HG02938 (cell line): Measurements from ENCODE around the gene SNTG2.
"Not testable (repeated sequence)": the region's sequence is repeated elsewhere in the genome, so short reads cannot be mapped to it uniquely, and the experiment has no call there.

ENCODE experiments used
- ATAC-seq: cut with Tn5 transposase; IDR thresholded peaks from one replicate; pipeline ENCODE4 v1.9.1; 2021; ENCODE audit warnings: mild to moderate bottlenecking, moderate library complexity; ENCODE audit not compliant: unreplicated experiment

SNTG2 gene

DNA sequence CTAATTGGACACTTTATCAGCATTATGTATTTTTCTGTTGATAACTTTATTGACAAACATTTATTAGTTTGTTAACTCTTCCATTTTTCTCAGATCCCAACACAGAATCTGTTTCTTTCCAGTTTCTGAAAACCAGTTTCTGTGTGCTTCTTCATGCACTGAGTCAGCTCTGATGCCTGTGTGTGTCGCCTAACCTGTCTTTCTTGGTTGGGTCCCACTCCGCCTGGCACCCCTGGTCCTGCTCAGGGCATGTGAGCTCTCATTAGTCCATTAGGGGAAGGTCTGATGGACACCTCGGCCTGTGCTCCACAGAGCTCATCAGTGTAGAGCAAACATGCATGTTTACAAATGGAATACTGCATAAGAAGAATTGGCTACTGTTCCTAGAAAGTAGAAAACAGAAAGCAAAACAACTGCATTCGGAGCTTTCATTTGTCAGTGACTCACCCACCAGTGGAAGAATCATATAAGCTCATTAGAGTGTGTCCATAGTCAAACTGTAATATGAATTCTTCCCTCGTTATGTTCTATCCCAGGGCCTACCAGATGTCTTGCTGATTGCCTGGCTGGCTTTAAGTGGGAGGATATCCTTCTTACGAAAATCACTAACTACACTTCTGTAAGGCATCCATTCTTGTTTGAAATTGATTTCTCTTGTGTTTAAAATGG, 137.7 kb downstream of the SNTG2 start:
- no peak for ATAC-seq

DNA sequence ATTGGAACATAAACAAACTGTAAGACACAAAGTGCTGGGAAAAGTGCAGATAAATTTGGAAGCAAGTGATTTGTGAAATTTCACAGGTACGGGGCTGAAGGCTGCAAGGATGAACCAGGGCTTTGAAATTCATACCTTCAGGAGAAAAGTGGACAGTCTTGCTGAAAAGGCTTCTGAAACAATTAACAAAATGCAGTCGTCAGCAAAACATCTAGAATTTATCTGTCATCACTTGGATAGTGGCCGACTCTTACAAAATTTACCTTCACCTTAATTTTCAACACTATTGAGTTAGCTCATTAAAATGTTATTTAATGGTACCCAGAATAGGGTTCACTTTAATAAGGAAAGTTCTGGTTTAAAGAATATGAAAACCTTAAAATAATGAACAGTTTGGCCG, 138.3 kb downstream of the SNTG2 start:
- ATAC-seq = no peak

DNA sequence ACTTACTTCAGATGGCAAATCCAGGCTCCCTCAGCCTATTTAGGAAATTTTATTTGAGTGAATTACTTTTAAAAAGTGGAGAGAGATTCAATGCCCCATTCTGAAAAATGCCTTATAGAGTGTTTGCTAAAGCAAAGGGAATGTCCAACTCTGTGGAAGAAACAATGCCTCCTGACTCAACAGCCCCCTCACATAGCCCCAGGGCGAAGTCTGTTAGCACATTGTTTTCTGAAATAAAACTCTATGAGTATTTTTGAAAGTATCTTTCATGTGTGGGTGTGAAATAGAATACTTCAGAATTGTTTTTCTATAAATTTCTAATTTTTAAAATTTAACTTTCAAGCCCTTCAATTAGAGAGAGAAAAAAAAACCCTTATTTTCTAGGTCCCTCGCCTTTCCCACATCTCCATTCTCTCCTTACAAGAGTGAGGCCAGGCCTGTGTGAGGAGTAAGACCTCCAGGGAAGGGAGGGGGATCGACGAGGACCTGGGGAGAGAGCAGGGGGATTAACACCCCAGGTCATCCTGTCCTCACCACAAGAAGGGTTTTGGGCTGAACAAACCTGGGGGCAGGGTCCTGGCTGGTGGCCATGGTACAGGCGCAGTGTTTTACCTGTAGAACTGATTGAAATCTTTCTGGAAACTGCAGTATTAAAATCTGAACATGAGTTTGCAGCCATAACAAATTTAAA, 141.4 kb downstream of the SNTG2 start:
- ATAC-seq = no peak

DNA sequence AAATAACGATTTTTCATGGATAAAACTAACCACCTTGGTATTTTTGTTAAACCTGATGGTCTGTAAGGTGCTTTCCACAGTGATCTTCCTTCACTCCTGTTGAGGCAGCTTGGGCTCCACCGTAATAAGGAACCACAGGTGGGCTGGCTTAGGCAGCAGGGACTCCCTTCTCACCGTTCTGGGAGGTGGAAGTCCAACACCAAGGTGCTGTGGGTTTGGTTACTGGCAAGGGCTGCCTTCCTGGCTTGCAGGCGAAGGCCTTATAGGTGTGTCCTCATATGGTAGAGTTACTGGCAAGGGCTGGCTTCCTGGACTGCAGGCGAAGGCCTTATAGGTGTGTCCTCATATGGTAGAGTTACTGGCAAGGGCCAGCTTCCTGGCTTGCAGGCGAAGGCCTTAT, 143.0 kb downstream of the SNTG2 start:
- not testable (repeated sequence) for ATAC-seq

DNA sequence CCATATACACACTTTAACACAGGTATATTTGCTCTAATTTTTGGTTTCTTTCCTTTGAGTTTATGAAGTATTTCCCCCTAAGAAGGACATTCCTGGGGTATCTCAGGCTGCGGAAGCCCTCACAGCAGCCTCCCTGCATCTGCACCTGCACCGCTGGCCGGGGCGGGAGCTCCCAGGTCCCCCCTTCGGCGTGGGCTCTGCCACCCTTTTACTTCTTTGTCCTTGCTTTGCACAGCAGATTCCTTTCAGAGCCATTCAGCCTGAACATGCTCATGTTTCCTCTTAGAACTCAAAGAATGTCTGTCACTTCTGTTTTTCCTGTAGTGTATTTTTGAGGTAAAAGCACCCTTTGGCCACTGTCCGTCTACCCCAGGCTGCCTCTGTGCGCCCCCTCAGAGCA, 146.5 kb downstream of the SNTG2 start:
- no peak for ATAC-seq

DNA sequence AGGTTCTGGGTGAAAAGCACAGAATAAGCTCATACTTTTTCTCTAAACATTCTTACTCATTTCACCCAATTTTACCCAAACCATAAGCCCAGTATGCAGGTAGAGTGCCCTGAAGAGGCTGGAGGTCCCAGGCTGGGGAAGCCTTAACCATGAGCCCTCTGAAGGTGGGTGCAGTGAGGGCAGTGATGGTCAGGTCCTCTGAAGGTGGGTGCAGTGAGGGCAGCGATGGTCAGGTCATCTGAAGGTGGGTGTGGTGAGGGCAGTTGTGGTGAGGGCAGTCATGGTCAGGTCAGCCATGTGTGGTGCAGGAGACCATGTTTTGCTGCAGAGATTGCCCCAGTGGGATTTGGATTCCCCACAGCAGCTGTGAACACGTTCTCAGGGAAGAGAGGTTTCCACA, 148.8 kb downstream of the SNTG2 start:
- ATAC-seq = no peak

DNA sequence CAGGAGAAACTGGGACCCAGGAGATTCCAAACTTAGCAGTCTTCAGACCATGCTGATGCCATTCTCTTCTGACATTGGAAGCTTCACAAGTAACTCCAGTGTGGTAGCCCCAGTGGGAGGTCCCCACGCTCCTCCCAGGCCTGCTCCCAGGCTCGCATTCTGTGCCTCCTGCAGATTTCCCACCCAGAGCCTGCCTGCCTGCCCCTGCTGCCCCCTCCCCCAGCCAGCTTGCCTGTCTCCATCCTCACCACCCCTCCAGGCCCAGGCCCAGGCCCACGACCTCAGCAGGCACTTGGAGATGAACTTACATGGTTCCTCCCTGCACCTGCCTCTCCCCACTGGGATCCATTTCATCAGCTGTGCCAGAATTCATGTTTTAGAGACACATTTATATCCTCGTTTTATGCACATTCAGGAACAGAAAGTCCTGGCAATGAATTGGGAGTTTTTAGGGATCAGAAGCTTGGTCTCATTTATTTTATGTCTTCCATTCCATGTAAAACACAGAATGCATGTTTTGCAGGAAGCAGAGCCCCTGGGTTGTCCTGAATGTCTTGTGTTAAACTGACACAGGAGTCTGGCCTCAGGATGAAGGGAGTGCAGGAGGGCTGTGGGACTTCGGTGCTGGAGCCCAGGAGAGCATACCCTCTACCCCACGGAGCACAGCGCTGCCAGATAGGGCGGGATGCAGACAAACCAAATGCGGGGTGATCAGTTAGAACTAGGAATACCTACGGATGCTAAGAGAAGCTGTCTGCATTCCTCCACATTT, 150.5 kb downstream of the SNTG2 start:
- no peak for ATAC-seq

DNA sequence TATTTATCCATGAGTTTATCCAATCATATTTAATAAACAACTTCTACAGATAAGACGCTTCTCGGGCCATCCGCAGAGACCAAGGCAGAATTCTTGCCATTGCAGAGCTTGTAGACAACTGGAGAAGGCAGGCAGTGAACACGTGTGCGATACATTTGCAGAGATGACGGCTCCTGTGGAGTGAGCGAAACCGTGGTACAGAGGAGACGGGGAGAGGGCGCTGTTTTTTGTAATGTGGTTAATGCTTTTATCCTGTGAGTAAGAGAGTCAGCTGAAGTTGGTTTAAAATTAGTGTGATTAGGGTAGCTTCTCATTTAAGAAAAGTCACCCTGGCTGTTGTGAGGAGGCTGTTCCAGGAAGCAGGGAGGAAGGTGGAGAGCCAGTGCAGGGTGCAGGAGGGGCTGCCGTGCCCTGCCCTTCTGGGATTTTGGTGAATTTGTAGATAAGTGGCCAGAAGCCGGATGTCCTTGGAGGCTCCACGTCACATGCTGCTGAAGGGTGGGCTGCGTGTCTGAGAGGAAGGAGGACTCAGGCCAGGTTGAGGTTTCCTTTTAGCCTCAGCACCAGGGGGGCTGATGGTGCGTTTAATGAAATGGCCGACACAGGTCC, 151.4 kb downstream of the SNTG2 start:
- no peak for ATAC-seq

DNA sequence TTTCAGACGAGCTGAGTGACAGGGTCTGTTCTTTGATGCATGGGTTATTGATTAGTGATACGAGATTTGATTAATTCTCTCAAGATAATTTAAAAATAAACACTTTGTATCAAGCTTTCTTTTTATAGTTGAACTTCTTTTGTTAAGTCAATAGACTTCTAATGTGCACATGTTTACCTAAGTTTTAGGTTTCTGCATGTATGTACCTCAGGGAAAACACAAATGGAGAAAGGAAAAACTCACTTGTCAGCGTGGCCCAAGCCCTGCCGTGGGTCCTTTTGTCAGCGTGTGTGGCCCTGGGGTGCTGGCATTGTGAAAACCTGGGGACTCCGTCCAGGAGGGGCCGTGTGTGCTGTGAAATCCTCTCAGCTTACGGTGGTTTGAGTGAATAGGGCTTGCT, 153.7 kb downstream of the SNTG2 start:
- ATAC-seq = no peak

DNA sequence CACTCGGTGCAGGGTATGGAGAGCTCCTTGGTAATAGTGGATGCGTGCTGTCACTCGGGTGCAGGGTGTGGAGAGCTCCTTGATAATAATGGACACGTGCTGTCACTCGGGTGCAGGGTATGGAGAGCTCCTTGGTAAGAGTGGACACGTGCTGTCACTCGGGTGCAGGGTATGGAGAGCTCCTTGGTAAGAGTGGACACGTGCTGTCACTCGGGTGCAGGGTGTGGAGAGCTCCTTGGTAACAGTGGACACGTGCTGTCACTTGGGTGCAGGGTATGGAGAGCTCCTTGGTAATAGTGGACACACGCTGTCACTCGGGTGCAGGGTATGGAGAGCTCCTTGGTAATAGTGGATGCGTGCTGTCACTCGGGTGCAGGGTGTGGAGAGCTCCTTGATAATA, 155.7 kb downstream of the SNTG2 start:
- not testable (repeated sequence) for ATAC-seq

DNA sequence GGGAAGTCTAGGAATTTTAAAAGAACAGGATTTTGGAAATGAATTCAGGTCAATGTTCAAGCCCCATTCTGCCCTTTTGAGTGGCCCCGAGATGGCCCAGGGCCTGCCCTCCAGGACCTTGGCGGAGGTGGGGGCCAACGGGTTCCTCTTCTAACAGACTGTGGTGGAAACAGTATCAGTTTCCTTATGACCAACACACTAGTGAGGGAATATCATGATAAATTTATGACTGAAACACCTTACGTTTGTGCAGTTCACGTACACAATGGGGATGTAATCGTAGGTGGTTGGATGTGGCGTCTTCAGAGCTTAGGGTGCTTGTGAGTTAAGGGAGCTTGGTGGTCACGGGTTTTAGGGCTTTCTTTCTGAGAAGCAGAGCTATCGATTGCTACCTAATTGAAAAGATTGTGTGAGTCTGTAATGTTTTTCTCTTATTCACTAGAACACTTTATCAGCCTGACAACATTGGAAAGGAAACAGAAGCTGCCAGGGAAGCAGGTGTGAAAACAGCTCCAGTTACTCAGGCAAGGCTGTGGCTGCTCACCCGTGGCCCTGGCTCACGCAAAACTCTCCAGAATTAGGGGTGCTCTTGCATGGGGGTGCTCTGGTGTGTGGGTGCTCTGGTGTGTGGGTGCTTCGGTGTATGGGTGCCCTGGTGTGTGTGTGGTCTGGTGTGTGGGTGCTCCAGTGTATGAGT, 165.3 kb downstream of the SNTG2 start:
- no peak for ATAC-seq

DNA sequence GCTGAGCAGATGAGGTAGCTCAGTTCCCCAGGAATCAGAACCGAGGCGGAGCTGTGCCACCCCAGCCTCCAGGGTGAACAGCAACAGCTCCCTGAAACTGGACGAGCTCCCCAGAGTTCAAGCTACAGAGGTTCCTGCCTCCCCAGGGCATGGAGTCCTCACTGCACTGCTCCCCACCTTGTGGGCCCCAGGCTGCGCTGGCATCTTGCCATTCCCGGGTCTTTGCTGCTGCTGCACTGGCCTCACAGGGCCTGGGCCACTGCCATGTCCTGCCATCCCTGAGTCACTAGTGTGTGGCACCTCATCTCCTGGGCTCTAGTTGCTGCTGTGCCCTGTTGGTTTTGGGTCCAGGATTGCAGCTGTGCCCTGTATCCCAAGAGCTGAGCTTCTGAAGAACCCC, 166.9 kb downstream of the SNTG2 start:
- no peak for ATAC-seq

DNA sequence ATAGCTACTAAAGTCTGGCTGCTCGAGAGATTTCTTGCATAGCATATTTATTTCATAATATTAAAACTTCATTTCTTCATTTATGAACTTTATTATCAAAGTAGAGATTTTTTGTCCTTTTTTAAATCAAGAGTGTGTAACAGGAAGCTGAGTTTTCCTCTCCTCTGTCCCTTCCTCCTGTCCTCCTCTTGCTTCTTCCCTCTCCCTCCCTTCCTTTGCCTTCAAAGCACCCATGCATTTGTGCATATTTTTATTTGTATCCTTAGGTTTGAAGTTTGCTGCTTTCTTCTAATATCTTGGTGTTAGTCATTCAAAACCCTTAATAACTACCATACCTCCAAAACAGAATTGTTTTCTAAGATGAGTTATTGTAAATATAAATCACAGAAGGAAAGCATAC, 174.6 kb downstream of the SNTG2 start:
- ATAC-seq = no peak

DNA sequence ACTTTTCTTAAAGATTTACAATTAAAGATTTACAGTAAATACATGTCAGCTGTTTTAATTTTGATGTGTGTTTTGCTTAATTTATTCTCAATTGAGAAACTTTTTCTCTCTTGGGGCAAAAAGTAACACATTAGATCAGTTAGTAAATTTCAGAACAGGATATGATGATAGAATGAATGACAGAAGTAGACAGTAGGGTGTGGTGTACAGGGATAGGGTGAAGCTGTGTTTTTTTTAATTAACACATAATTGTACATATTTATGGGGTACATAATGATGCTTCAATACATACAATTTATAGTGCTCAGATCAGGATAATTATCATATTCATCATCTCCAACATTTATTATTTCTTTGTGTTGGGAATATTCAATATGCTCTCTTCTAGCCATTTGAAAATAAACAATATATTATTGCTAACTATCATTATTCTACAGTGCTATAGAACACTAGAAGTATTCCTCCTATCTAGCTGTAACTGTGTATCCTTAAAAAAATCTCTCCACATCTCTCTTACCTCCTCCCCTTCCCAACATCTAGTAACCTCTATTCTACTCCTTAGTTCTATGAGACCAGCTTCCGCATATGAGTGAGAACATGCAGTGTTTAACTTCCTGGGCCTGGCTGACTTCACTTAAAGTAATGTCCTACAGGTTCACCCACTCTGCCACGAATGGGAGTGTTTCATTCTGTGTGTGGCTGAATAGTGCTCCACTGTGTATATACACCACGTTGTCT, 175.2 kb downstream of the SNTG2 start:
- no peak for ATAC-seq

DNA sequence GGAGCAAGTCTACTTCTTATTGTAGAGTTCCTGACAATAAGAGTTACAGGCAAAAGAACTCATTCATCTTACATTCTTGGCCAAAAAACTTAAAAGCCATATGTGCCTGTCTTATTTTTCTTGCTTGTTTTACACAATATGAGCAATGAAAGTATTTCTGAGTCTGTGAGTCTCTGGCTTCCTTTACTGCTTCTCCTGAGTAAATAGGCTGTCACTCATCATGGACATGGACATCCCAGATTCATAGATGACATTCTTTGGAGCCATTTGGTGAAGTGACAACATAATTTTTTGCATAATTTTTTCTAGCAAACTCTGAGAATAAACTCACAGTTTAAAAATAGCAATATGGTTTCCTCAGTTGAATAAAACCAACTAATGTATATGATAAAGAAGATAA, 179.3 kb downstream of the SNTG2 start:
- no peak for ATAC-seq

DNA sequence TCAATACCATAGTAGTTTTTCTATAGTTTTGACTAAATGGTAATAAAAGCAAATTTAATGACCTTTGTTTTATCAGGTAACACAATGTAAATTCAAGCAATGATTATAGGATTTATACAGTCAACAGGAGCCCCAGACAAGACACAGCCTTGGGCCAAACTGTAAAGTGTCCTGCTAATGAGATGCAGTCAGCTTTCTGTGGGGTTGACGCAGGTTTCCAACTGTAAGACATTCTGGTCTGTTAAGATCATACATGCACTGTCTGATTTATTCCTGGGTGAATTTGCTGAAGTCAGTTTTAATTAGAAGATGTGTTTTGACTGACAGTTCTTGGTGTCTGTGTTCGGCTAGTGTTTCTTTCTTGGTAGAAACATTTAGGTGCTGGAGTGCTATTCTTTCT, 180.3 kb downstream of the SNTG2 start:
- no peak for ATAC-seq

DNA sequence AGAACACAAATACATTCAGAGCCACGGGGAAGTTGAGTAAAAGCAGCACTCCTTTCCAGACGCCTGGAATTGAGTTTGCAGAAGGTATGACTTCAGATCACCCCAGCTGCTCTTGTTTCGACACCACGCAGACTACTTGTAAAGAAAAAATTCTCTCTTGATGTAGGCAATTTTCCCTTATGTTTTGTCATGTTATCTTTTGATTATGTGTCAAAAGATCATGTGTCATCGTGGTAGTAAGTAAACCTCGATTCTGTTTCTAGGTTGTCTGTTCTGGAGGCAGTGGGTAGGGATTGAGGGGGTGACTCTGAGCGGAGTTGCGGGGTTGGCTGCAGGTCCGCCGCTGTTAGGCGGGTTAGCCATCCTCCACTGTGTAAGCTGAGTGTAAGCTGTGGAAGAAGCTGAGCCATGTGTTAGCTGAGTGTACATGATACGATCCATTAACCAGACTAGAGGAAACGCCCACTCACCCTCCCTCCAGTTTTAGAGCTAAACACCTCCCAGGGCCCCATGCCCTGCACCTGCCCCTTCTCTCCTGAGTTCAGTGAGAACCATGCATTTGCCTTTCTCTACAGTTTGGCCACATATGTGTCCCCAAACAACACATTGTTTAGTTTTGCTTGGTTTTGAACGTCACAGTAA, 181.8 kb downstream of the SNTG2 start:
- no peak for ATAC-seq

DNA sequence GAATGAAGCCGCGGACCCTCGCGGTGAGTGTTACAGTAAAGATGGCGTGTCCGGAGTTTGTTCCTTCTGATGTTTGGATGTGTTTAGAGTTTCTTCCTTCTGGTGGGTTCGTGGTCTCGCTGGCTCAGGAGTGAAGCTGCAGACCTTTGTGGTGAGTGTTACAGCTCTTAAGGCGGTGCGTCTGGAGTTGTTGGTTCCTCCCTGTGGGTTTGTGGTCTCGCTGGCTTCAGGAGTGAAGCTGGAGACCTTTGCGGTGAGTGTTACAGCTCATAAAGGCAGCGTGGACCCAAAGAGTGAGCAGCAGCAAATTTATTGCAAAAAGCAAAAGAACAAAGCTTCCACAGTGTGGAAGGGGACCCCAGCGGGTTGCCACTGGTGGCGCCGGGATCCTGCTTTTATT, 183.2 kb downstream of the SNTG2 start:
- not testable (repeated sequence) for ATAC-seq

DNA sequence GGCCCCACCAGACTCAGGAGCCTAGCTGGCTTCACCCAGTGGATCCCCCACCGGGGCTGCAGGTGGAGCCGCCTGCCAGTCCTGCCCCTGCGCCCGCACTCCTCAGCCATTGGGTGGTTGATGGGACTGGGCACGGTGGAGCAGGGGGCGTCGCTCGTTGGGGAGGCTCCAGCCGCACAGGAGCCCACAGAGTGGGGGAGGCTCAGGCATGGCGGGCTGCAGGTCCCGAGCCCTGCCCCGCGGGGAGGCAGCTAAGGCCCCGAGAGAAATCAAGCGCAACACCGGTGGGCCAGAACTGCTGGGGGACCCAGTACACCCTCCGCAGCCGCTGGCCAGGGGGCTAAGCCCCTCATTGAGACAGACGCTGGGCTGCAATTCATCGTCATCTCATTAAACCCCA, 184.0 kb downstream of the SNTG2 start:
- no peak for ATAC-seq

DNA sequence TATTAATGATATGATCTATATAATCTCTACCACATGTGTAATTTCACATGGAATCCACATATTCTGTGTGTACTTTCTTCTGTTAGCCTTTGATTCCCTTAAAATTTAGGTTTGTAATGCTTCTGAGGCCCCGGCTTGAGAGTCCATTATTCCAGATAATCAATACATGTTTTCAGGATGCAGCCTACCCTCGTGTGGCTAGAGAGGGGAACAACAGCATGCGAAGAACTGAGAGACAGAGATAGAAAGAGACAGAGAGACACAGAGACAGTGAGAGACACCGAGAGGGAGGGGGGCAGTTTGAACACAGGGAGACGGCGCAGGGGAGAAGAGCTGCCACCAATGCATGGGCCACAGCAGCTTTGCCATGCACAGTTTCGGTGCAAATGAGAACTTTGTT, 185.4 kb downstream of the SNTG2 start:
- ATAC-seq = no peak
